GM18951 (cell line): ENCODE measurements around the gene PRICKLE1.
"Not testable (repeated sequence)": the region's sequence is repeated elsewhere in the genome, so short reads cannot be mapped to it uniquely, and the experiment has no call there.

ENCODE experiments used
- POLR2A ChIP-seq: IDR thresholded peaks from 4 replicates; pipeline ENCODE4 v1.6.1; 2011; ENCODE audit warnings: mild to moderate bottlenecking; ENCODE audit not compliant: insufficient read length, insufficient read depth; ENCODE audit errors: extremely low read depth
- in situ Hi-C: fragments of 300-500 bp; cut with MboI; formaldehyde crosslinking; loops from one replicate; pipeline ENCODE4 v1.12.0; 2022; ENCODE audit warnings: low sequenced_read_pairs, mixed read lengths, inconsistent platforms; ENCODE audit not compliant: unreplicated experiment

PRICKLE1 gene

DNA sequence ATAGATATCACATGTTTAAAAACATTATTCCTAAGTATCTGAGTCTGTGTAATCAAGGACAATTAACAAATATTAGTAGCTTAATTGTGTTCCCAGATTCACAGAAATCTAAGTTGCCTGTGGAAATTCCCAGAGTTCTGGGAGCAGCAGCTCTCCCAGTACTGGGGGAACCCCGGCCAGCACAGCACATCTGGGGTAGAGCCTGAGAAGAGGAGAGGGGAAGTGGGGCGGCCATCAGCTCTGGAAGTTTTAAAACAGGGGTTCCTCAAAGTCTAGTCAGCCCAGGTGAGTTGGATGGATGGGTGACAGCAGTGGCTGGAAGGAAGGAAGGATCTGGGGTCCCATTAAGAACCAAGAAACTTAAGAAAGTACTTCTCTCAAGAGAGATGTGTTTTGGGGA is 24.6 kb downstream of the PRICKLE1 start:
- in situ Hi-C loops, result loop anchor here (25.0 kb wide), 1 partner anchor 1303 kb away; no protein-coding TSS in a partner anchor
- no peak for TF ChIP-seq POLR2A

DNA sequence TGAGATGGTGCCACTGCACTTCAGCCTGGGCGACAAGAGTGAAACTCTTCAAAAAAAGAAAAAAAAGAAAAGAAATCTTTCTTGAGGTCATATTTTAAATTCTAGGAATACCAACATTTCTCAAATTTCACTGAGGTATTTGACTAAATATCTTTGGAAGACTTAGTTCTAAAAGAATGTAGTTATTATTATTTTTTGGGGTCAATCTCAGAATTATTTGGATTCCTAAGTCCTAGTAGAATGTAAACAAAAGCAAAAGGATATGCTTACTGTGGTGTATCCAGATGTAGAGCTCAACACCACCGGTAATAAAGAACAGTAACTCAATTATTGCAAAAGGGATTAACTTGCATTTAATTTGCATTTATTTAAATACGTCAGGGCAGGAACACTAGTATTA is 25.0 kb downstream of the PRICKLE1 start:
- in situ Hi-C loops, result loop anchor here (25.0 kb wide), 1 partner anchor 1302 kb away; no protein-coding TSS in a partner anchor
- no peak for TF ChIP-seq POLR2A

DNA sequence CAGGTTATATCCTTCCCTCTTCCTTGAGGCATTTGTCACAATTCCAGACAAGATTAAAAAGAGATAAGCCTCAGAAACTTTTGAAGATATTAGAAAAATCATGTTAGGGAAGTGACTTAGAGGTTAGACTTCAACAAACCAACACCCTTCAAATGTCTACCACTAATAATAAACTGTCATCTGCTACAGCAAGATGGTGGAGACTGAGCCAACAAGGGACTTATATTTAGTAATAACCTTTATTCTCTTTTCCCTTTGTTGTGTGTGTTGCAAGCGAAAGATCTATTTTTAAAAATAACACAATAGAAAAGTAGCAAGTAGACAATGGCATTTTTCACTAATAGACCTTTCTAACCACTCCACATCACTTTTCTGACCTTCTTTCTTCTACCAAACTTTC is 28.6 kb downstream of the PRICKLE1 start:
- in situ Hi-C loops, result loop anchor here (25.0 kb wide), 1 partner anchor 1299 kb away; no protein-coding TSS in a partner anchor
- no peak for TF ChIP-seq POLR2A

- no peak for TF ChIP-seq POLR2A
These were observed 31.9 kb downstream of the PRICKLE1 start for GRCh38 chr12:42557586-42558172.

DNA sequence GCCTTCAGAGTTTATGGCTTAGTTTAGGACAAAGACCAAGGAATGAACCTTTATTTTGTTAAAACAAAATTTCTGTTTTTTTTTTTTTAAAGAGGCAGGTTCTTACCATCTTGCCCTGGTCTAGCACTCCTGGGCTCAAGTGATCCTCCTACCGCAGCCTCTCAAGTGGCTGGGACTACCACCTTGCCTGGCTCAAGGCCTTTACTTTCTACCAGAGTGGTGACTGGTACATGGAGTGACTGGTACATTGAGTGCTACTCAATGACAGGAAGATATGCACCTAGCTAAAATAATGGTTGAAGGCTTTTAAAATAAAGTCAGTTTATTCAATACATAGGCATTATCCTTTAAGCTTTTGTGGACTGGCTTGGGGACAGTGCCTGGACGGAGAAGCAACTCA is 32.6 kb downstream of the PRICKLE1 start:
- no peak for TF ChIP-seq POLR2A
- in situ Hi-C loops, result loop anchor here (25.0 kb wide), 1 partner anchor 1295 kb away; no protein-coding TSS in a partner anchor

More at GRCh38 chr12:42557586-42558172, 31.9 kb downstream of the PRICKLE1 start:
- in situ Hi-C loops, result loop anchor here (25.0 kb wide), 1 partner anchor 1295 kb away; no protein-coding TSS in a partner anchor

DNA sequence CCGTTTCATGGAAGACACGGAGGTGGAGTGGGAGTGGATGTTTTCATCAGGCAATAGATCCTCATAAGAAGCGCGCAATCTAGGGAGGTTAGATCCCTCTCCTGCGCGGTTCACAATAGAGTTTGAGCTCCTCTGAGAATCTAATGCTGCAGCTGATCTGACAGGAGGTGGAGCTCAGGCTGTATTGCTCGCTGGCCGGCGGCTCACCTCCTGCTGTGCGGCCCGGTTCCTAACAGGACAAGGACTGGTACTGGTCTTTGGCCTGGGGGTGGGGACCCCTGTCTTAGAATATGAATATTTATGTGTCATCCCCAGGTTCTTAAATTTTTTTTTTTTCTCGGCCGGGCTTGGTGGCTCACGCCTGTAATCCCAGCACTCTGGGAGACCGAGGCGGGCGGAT is 36.7 kb downstream of the PRICKLE1 start:
- in situ Hi-C loops, result loop anchor here (25.0 kb wide), 1 partner anchor 1291 kb away; no protein-coding TSS in a partner anchor
- TF ChIP-seq POLR2A, result no peak

GRCh38 chr12:42550800-42551199 is 38.7 kb downstream of the PRICKLE1 start:
- no peak for TF ChIP-seq POLR2A
- in situ Hi-C loops, result loop anchor here (25.0 kb wide), 1 partner anchor 1288 kb away; no protein-coding TSS in a partner anchor

DNA sequence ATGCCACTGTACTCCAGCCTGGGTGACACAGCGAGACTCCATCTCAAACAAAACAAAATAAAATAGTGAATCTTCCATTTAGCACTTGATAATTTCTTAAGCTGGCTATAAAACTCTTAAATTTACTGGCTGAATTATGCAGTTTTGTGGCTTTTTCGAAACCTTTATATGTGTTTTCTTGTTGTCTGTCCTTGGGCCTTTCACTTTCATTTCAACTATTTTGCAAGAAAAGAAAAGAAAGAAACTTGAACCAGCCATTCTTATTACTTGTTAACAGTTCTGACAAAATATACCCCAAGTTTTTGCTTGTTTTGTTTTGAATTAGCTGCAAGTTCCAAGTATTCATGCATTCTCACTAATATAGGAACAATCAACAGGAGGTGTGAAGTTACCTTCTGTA is 42.8 kb downstream of the PRICKLE1 start:
- in situ Hi-C loops, result no loop called here
- TF ChIP-seq POLR2A, result no peak

DNA sequence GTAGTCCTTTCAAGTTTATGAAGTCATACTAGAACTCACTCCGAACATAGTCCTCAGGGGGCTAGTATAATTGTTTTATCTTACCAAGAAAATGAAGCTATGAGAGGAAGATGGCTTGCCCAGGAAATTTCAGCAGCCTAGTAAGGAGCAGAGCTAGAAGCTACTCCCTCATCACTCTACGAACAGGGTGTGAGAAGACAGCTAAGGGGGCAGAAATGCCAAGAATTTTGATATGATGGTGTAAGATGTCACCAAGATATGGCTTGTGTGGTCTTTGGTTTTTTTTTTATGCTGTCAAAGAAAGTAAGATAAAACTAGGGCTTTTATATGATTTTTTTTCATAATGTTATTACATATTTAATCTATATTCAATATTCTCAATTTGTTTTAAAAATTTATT is 47.6 kb downstream of the PRICKLE1 start:
- TF ChIP-seq POLR2A, result no peak
- in situ Hi-C loops, result no loop called here

DNA sequence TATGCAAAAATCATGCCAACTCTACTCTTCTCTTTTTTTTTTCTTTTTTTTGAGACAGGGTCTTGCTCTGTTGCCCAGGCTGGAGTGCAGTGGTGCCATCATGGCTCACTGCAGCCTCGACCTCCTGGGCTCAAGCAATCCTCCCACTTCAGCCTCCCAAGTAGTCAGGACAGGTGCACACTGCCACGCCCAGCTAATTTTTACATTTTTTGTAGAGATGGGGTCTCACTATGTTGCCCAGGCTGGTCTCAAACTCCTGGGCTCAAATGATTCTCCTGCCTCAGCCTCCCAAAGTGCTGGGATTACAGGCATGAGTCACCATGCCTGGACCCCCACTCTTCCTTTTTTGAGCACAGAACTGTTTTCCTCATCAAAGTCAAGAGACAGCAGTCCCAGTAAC is 48.2 kb downstream of the PRICKLE1 start:
- in situ Hi-C loops, result not testable (repeated sequence)

DNA sequence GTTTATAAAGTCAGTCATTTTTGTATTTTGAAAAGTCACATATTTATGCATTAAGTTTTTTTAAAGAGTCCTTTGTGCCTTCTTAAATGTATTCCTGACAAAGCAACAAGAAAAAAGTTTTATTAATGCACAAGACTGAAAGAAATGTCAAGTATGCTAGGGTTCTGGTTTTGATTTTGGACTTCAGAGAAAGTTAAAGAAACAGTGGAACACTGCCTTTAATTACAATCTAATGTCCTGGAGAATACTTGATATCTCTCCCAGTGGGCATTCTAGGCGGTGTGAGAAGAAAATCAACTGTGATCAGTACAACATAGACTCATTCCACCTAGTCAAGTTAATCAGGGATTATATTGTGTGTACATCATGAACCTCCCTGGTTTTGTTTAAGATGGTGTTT is 49.9 kb downstream of the PRICKLE1 start:
- in situ Hi-C loops, result no loop called here
- no peak for TF ChIP-seq POLR2A

DNA sequence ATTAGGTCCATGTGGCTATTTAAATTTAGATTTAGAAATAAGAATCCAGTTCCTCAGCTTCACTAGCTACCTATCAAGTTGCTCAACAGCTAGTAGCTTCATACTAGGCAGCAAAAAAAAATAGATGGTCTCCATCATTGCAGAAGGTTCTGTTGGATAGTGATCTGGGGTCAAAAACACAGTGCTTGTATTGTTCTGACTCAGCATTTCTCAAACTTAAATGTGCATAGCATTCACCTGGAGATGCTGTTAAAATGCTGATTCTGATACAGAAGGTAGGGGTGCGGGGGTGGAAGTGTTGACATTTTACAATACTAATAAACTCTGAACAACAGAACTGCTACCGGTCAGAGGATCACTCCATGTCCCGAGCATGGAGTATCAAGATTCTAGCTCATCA is 51.3 kb downstream of the PRICKLE1 start:
- in situ Hi-C loops, result no loop called here
- no peak for TF ChIP-seq POLR2A

DNA sequence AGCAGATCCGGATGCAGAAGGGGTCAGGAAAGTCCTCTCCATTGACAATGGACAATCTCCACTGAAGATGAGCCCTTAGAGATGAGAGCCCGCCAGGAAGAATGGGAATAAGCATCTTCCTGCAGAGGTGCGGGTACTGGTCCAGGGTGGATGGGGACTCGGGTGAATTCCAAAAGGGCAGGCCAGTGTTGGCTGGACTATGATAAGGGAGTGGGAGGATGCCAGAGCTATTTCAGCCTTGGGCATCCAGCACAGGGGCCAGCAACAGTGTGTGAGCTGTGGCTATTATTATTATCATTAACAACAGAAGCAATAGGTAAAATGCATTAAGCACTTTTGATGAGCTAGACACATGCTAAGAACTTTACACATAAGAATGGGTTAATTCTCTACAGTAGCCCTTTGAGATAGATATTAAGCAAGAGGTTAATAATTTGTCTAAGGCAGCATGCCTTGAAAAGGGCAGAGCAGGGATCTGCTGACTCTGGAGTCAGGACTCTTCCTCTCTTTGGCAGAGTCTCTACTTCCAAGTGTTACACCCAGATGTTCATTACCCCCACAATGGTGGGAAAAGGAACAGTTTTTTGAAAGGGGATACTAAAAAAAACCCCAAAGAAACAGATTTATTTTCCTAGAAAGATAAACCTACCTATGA is 55.2 kb downstream of the PRICKLE1 start:
- in situ Hi-C loops, result no loop called here

GRCh38 chr12:42530284-42530683 is 59.3 kb downstream of the PRICKLE1 start:
- in situ Hi-C loops, result no loop called here
- no peak for TF ChIP-seq POLR2A

More for the DNA sequence above, 55.2 kb downstream of the PRICKLE1 start:
- TF ChIP-seq POLR2A, result no peak
